ENCODE measurements around the gene MAGI2. TPM values are rescaled to one million over a fixed set of nuclear protein-coding genes. Genes with fewer than 3 reads are reported as not detected.

MAGI2 gene
- total and polyA plus RNA-seq, 2 donors (not counting 3 experiments of a cell fraction or from before 2014, with no cell fraction given) = 0.28 to 6.0 TPM

GRCh38 chr7:78563191-78563590 is 890.3 kb downstream of the MAGI2 start:
- no TSS peak for BruUV-seq (replicated peaks)
- intact Hi-C loops (cut with micrococcal nuclease) = no loop called here
- TF ChIP-seq POLR2A (IDR thresholded peaks at IDR 0.05; ENCODE audit: low read depth, low read length) (no peak), MYC (IDR thresholded peaks at IDR 0.05; ENCODE audit: low read depth, low read length) (no peak), FOS (IDR thresholded peaks at IDR 0.05; ENCODE audit: borderline replicate concordance, insufficient read depth, low read length) (no peak), GATA2 (IDR thresholded peaks at IDR 0.05; ENCODE audit: insufficient read depth, insufficient read length, low read depth, low read length) (no peak), EZH2 (IDR thresholded peaks at IDR 0.05; ENCODE audit: borderline replicate concordance, low read depth, low read length, severe bottlenecking) (no peak)
- no peak for FAIRE-seq
- H3K9ac ChIP-seq (replicated peaks; ENCODE audit: extremely low read depth, insufficient read depth, low read length) = no peak overlapping the region
- H2AFZ ChIP-seq (ENCODE audit: low read depth, low read length) = no peak overlapping the region
- no peak overlapping the region for H3K27ac ChIP-seq (ENCODE audit: insufficient read depth, low read depth, low read length)
- H3K79me2 ChIP-seq (ENCODE audit: control insufficient read depth, insufficient read depth, low read length) = no peaks in the 10 kb centered on the region
- DNase-seq (ENCODE audit: low read depth, low spot score) = no peak
- H3K36me3 ChIP-seq (ENCODE audit: control insufficient read depth in 2 of 2, extremely low read depth in 1 of 2, insufficient read depth in 2 of 2, low read length in 2 of 2) = no peaks in the 10 kb centered on the region
- POLR2A ChIA-PET = no interaction called here
- no peaks in the 10 kb centered on the region for H3K9me1 ChIP-seq (replicated peaks; ENCODE audit: control insufficient read depth, extremely low read depth, insufficient read depth, low read length)
- CTCF ChIA-PET = no interaction called here
- dilution Hi-C loops (cut with MboI; ENCODE audit: extremely low pct_ligation_motif_present, low sequenced_read_pairs) = no loop called here
- H3K27me3 ChIP-seq (ENCODE audit: control insufficient read depth in 2 of 2, insufficient read depth in 2 of 2, low read length in 2 of 2) = no peaks in the 10 kb centered on the region
- H3K4me2 ChIP-seq (ENCODE audit: insufficient read depth, low read length) = no peak overlapping the region
- no peaks in the 10 kb centered on the region for H3K4me1 ChIP-seq (ENCODE audit: control insufficient read depth, extremely low read depth, insufficient read depth, low read length)
- H3K4me3 ChIP-seq (replicated peaks in 1 of 3; ENCODE audit: insufficient read depth in 1 of 3, low read depth in 1 of 3, low read length in 3 of 3) = no peak overlapping the region
- H4K20me1 ChIP-seq (replicated peaks; ENCODE audit: control insufficient read depth, extremely low read depth, insufficient read depth, low read length) = no peaks in the 10 kb centered on the region
- H3K9me3 ChIP-seq (replicated peaks; ENCODE audit: control insufficient read depth, insufficient read depth, low read length) = no peaks in the 10 kb centered on the region

GRCh38 chr7:78562191-78562590 is 891.3 kb downstream of the MAGI2 start:
- FAIRE-seq = no peak
- H3K27ac ChIP-seq (ENCODE audit: insufficient read depth, low read depth, low read length) = no peak overlapping the region
- no peaks in the 10 kb centered on the region for H3K9me1 ChIP-seq (replicated peaks; ENCODE audit: control insufficient read depth, extremely low read depth, insufficient read depth, low read length)
- no peaks in the 10 kb centered on the region for H3K36me3 ChIP-seq (ENCODE audit: control insufficient read depth in 2 of 2, extremely low read depth in 1 of 2, insufficient read depth in 2 of 2, low read length in 2 of 2)
- no TSS peak for BruUV-seq (replicated peaks)
- H3K4me1 ChIP-seq (ENCODE audit: control insufficient read depth, extremely low read depth, insufficient read depth, low read length) = no peaks in the 10 kb centered on the region
- H3K27me3 ChIP-seq (ENCODE audit: control insufficient read depth in 2 of 2, insufficient read depth in 2 of 2, low read length in 2 of 2) = no peaks in the 10 kb centered on the region
- DNase-seq (ENCODE audit: low read depth, low spot score) = no peak
- POLR2A ChIA-PET = no interaction called here
- no peak overlapping the region for H3K9ac ChIP-seq (replicated peaks; ENCODE audit: extremely low read depth, insufficient read depth, low read length)
- intact Hi-C loops (cut with micrococcal nuclease) (no loop called here), dilution Hi-C loops (cut with MboI; ENCODE audit: extremely low pct_ligation_motif_present, low sequenced_read_pairs) (no loop called here)
- H4K20me1 ChIP-seq (replicated peaks; ENCODE audit: control insufficient read depth, extremely low read depth, insufficient read depth, low read length) = no peaks in the 10 kb centered on the region
- CTCF ChIA-PET = no interaction called here
- no peak overlapping the region for H2AFZ ChIP-seq (ENCODE audit: low read depth, low read length)
- no peaks in the 10 kb centered on the region for H3K9me3 ChIP-seq (replicated peaks; ENCODE audit: control insufficient read depth, insufficient read depth, low read length)
- TF ChIP-seq FOS (IDR thresholded peaks at IDR 0.05; ENCODE audit: borderline replicate concordance, insufficient read depth, low read length) = no peak
- TF ChIP-seq CTCF (IDR thresholded peaks at IDR 0.05; ENCODE audit: extremely low read depth in 1 of 2, insufficient read depth in 1 of 2, low read depth in 1 of 2, low read length in 2 of 2) = no peak
- no peak for TF ChIP-seq POLR2AphosphoS5 (IDR thresholded peaks at IDR 0.05; ENCODE audit: insufficient read depth, low read depth, low read length)
- TF ChIP-seq GATA2 (IDR thresholded peaks at IDR 0.05; ENCODE audit: insufficient read depth, insufficient read length, low read depth, low read length) = no peak
- TF ChIP-seq POLR2A (IDR thresholded peaks at IDR 0.05; ENCODE audit: low read depth, low read length) = no peak
- TF ChIP-seq EZH2 (IDR thresholded peaks at IDR 0.05; ENCODE audit: borderline replicate concordance, low read depth, low read length, severe bottlenecking) = no peak
- TF ChIP-seq JUN (IDR thresholded peaks at IDR 0.05; ENCODE audit: borderline replicate concordance, insufficient read depth, insufficient read length, low read depth) = no peak
- no peak for TF ChIP-seq MAX (IDR thresholded peaks at IDR 0.05; ENCODE audit: insufficient read depth, insufficient read length)
- no peak overlapping the region for H3K4me2 ChIP-seq (ENCODE audit: insufficient read depth, low read length)
- H3K4me3 ChIP-seq (replicated peaks in 1 of 3; ENCODE audit: insufficient read depth in 1 of 3, low read depth in 1 of 3, low read length in 3 of 3) = no peak overlapping the region
- no peaks in the 10 kb centered on the region for H3K79me2 ChIP-seq (ENCODE audit: control insufficient read depth, insufficient read depth, low read length)
